Measurements from ENCODE around the gene ZNF175. TPM values are rescaled to one million over a fixed set of nuclear protein-coding genes. Genes with fewer than 3 reads are reported as not detected.

Gene ZNF175
- total RNA-seq, 1 donor from 2014 or later, result 8.1 TPM

DNA sequence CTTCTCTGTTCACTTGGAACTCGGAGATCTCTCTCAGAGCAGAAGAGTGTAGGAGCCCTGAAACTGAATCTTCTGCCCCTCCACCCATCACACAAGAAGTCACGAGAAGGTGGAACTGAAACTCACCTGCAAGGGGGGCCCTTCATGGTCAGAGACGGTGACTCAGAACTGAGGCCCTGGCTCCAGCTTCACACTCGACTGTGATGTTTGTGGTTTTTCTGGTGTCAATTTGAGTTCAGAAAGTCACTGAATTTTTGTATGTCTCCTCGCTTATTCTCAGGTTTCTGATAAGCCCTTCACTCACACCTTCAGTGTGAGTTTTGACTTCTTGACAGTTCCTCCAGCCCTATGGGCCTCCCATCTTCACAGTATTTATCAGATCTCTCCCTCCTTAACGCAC, 36.0 kb downstream of the ZNF175 start:
- peaks cover 5% of the 10 kb centered on the region for H3K9me3 Mint-ChIP-seq
- TF ChIP-seq, protein P1, sequence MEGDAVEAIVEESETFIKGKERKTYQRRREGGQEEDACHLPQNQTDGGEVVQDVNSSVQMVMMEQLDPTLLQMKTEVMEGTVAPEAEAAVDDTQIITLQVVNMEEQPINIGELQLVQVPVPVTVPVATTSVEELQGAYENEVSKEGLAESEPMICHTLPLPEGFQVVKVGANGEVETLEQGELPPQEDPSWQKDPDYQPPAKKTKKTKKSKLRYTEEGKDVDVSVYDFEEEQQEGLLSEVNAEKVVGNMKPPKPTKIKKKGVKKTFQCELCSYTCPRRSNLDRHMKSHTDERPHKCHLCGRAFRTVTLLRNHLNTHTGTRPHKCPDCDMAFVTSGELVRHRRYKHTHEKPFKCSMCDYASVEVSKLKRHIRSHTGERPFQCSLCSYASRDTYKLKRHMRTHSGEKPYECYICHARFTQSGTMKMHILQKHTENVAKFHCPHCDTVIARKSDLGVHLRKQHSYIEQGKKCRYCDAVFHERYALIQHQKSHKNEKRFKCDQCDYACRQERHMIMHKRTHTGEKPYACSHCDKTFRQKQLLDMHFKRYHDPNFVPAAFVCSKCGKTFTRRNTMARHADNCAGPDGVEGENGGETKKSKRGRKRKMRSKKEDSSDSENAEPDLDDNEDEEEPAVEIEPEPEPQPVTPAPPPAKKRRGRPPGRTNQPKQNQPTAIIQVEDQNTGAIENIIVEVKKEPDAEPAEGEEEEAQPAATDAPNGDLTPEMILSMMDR (IDR thresholded peaks at IDR 0.05), result no peak
- TF ChIP-seq EZH2 (IDR thresholded peaks at IDR 0.05), result no peak
- no peak for TF ChIP-seq EZH2phosphoT487 (IDR thresholded peaks at IDR 0.05)
- Histone ChIP-seq H4K20me1 (ENCODE audit: low read depth) (no peaks in the 10 kb centered on the region), H3K4me3 (no peak overlapping the region), H3K36me3 (no peaks in the 10 kb centered on the region), H3K9me3 (ENCODE audit: low read depth) (peaks cover 6% of the 10 kb centered on the region), H3K27me3 (no peaks in the 10 kb centered on the region), H3F3A (ENCODE audit: low read depth) (no peaks in the 10 kb centered on the region), H3K79me2 (ENCODE audit: low read depth) (no peaks in the 10 kb centered on the region), H3K4me1 (no peaks in the 10 kb centered on the region), H3K27ac (no peak overlapping the region), H3K9ac (no peak overlapping the region), H3K4me2 (no peak overlapping the region), H2AFZ (replicated peaks) (no peak overlapping the region)
- H3K27ac Mint-ChIP-seq, result no peak overlapping the region
- H3K36me3 Mint-ChIP-seq, result no peaks in the 10 kb centered on the region
- no peaks in the 10 kb centered on the region for H3K4me1 Mint-ChIP-seq
- peaks cover 8% of the 10 kb centered on the region for H3K27me3 Mint-ChIP-seq (ENCODE audit: insufficient read depth, low read depth)
- H3K4me3 Mint-ChIP-seq, result no peak overlapping the region
- DNase-seq (ENCODE audit: low spot score), result no peak

DNA sequence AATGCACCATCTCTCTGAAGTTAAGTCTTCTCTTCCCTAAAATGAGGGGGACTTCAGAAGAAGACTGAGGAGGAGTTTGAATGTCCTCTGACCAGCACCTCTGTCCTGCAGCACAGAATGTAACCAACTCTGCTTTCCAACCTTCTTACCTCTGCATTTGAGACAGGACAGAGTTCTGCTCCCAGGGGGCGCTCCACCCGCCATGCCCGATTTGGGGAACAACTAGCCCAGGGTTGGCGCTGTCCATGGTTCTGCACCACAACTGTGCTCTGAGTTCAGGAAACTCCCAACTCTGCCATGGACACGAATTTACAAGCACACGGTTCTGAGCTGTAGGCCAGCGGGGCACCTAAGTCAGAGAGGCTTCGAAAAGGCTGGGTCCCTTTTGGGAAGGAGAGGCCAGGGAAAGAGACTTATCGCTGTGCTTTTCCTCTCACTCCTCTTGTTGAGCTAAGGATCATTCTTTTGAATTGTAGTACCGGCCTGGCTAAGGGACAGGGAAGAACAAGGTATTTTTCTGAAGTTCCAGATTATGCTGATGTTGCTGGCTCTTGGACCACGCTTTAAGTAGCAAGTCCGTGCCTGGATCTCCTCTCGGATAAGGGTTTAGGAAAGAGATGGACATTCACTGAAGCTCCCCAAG, 37.0 kb downstream of the ZNF175 start:
- Mint-ChIP-seq H3K36me3 (no peaks in the 10 kb centered on the region), H3K4me3 (no peak overlapping the region), H3K9me3 (no peaks in the 10 kb centered on the region), H3K4me1 (no peaks in the 10 kb centered on the region), H3K27ac (no peak overlapping the region), H3K27me3 (ENCODE audit: insufficient read depth, low read depth) (peaks cover 8% of the 10 kb centered on the region)
- TF ChIP-seq EZH2phosphoT487 (IDR thresholded peaks at IDR 0.05), result no peak
- TF ChIP-seq, protein P1 (IDR thresholded peaks at IDR 0.05), result peak; percentile 62
- TF ChIP-seq EZH2 (IDR thresholded peaks at IDR 0.05), result no peak
- Histone ChIP-seq H3K27ac (no peak overlapping the region), H2AFZ (replicated peaks) (no peak overlapping the region), H4K20me1 (ENCODE audit: low read depth) (no peaks in the 10 kb centered on the region), H3K27me3 (no peaks in the 10 kb centered on the region), H3K4me3 (no peak overlapping the region), H3K36me3 (no peaks in the 10 kb centered on the region), H3K9ac (no peak overlapping the region), H3K4me1 (no peaks in the 10 kb centered on the region), H3K79me2 (ENCODE audit: low read depth) (no peaks in the 10 kb centered on the region), H3K4me2 (no peak overlapping the region), H3K9me3 (ENCODE audit: low read depth) (peaks cover 6% of the 10 kb centered on the region), H3F3A (ENCODE audit: low read depth) (no peaks in the 10 kb centered on the region)
- peak; percentile 82 for DNase-seq (ENCODE audit: low spot score)

DNA sequence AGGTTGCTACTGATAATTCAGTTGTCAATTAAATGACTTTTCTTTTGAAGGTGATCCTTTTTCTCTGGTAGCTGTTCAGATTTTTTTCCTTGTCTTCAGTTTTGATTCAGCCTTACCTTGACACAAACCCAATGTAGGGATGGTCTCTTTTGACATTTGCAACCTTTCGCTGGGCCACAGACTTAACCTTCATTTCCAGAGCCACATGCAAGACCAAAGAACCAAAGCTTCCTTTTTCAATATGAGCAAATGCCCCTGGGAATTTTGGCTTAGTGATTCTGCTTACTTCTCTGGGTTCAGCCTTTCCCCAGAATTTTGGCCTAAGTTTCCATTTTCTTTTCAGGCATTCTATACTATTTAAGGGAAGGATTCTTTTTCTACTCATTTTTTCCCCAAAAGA, 39.5 kb downstream of the ZNF175 start:
- H3K4me2 ChIP-seq, result no peak overlapping the region
- no peaks in the 10 kb centered on the region for H3K79me2 ChIP-seq (ENCODE audit: low read depth)
- no peaks in the 10 kb centered on the region for H3K36me3 ChIP-seq
- DNase-seq (ENCODE audit: low spot score), result no peak
- Mint-ChIP-seq H3K36me3 (no peaks in the 10 kb centered on the region), H3K4me3 (no peak overlapping the region), H3K4me1 (no peaks in the 10 kb centered on the region), H3K27me3 (ENCODE audit: insufficient read depth, low read depth) (peaks cover 8% of the 10 kb centered on the region), H3K27ac (no peak overlapping the region), H3K9me3 (no peaks in the 10 kb centered on the region)
- H3K9me3 ChIP-seq (ENCODE audit: low read depth), result peaks cover 6% of the 10 kb centered on the region
- TF ChIP-seq EZH2phosphoT487 (IDR thresholded peaks at IDR 0.05) (no peak), EZH2 (IDR thresholded peaks at IDR 0.05) (no peak)
- TF ChIP-seq, protein P1 (IDR thresholded peaks at IDR 0.05), result no peak
- H3K27ac ChIP-seq, result no peak overlapping the region
- no peaks in the 10 kb centered on the region for H3K4me1 ChIP-seq
- H3K27me3 ChIP-seq, result no peaks in the 10 kb centered on the region
- no peak overlapping the region for H3K9ac ChIP-seq
- no peaks in the 10 kb centered on the region for H4K20me1 ChIP-seq (ENCODE audit: low read depth)
- H2AFZ ChIP-seq (replicated peaks), result no peak overlapping the region
- H3K4me3 ChIP-seq, result no peak overlapping the region
- no peaks in the 10 kb centered on the region for H3F3A ChIP-seq (ENCODE audit: low read depth)
